Naive B cell (primary cell): ENCODE measurements around the gene NIPSNAP2. TPM values are rescaled to one million over a fixed set of nuclear protein-coding genes. Genes with fewer than 3 reads are reported as not detected.

ENCODE experiments used
- ATAC-seq, 2 donors: fragments of 150-1000 bp; cut with Tn5 transposase; 2 replicates each; pipeline ENCODE4 v1.10.0; 2021; ENCODE audit warnings: low read depth in 2 of 2, mild to moderate bottlenecking in 2 of 2, moderate library complexity in 2 of 2
- DNase-seq: peaks from one replicate; pipeline ENCODE4 v3.0.0; 2022
- H3K27ac Mint-ChIP-seq, 6 donors: one replicate each; pipeline ENCODE4 v1.8.0; 2020 to 2022; ENCODE audit warnings: mild to moderate bottlenecking in 6 of 6, mixed read lengths in 6 of 6, moderate library complexity in 5 of 6, inconsistent platforms in 2 of 6
- H3K27me3 Mint-ChIP-seq, 3 donors: one replicate each; pipeline ENCODE4 v1.8.0; 2021 to 2022; ENCODE audit warnings: mixed read lengths in 3 of 3, mild to moderate bottlenecking in 1 of 3
- H3K36me3 Mint-ChIP-seq, 2 donors: one replicate each; pipeline ENCODE4 v1.8.0; 2020 to 2022; ENCODE audit warnings: mixed read lengths in 2 of 2, inconsistent platforms in 1 of 2, mild to moderate bottlenecking in 1 of 2
- H3K4me1 Mint-ChIP-seq, 3 donors: one replicate each; pipeline ENCODE4 v1.8.0; 2020 to 2022; ENCODE audit warnings: mixed read lengths in 3 of 3, inconsistent platforms in 1 of 3, mild to moderate bottlenecking in 1 of 3, moderate library complexity in 1 of 3
- H3K4me3 Mint-ChIP-seq, 8 donors: one replicate each; pipeline ENCODE4 v1.8.0; 2020 to 2022; ENCODE audit warnings: mild to moderate bottlenecking in 8 of 8, mixed read lengths in 8 of 8, moderate library complexity in 8 of 8, inconsistent platforms in 2 of 8
- H3K9me3 Mint-ChIP-seq, 7 donors: one replicate each; pipeline ENCODE4 v1.8.0; 2020 to 2022; ENCODE audit warnings: mixed read lengths in 7 of 7, mild to moderate bottlenecking in 5 of 7, inconsistent platforms in 2 of 7, moderate library complexity in 1 of 7
- polyA plus RNA-seq, 6 donors: library from polyadenylated mRNA; unstranded; fragments of 300-500 nt; fragmentation: Illumina TruSeq; gene quantifications; one replicate each; pipeline ENCODE4 v1.2.3, GENCODE V29; 2021; ENCODE audit warnings: low read depth in 6 of 6

The NIPSNAP2 gene
- polyA plus RNA-seq, 6 donors from 2014 or later = 47.8 to 137 (median 57.2) TPM

DNA sequence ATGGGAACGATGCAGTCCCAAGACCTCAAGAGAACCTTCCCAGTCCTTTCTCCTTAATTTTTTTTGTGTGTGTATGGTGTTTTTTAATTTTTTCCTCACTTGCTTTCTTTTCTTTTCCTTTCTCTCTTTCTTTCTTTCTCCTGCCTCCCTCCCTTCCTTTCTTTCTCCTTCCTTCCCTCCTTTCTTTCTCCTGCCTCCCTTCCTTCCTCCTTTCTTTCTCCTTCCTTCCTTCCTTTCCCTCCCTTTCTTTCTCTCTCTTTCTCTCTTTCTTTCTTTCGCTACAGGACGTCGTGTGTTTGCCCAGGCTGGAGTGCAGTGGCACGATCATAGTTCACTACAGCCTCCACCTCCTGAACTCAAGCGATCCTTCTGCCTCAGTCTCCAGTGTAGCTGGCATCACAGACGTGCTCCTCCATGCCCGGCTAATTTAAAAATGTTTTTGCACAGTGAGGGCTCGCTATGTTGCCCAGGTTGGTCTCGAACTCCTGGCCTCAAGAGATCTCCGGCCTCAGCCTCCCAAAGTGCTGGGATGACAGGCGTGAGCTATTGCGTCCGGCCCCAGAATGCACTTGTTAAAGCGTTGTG, 709 bp upstream of the NIPSNAP2 start:
- DNase-seq = no peak
- no peaks in the 10 kb centered on the region for H3K9me3 Mint-ChIP-seq
- H3K4me3 Mint-ChIP-seq = peak overlapping the region; percentile 63 to 94 (median 82)
- H3K36me3 Mint-ChIP-seq = no peaks in the 10 kb centered on the region
- H3K4me1 Mint-ChIP-seq = peaks cover 17 to 37% (median 35%) of the 10 kb centered on the region in 3 donors
- no peaks in the 10 kb centered on the region for H3K27me3 Mint-ChIP-seq
- H3K27ac Mint-ChIP-seq = peak overlapping the region; percentile 33 to 93 (median 88)
- ATAC-seq = no peak

DNA sequence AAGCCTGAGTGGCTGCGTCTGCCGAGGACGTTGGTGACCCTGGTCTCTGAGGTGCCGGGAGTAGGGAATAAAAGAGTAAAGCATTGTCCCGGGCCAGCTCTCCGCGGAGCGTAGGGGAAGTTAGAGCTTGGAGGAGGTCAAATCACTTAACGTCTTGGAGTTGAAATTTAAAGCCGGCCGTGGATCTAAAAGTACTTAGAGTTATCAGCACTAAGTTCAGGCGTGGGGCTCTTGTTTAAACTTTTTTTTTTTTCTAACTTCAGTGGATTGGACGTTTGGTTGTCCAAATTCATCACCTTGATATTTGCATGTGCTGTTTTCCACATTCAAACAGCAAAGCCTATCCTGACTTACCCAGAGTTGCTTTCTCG, 700 bp downstream of the NIPSNAP2 start:
- Mint-ChIP-seq H3K4me3 (peak overlapping the region; percentile 72 to 92 (median 88)), H3K36me3 (peaks cover 0 to 5% of the 10 kb centered on the region in 2 donors), H3K27me3 (no peaks in the 10 kb centered on the region), H3K9me3 (no peaks in the 10 kb centered on the region), H3K27ac (peak overlapping the region; percentile 21 to 95 (median 80)), H3K4me1 (peaks cover 29 to 45% (median 42%) of the 10 kb centered on the region in 3 donors)
- DNase-seq = no peak
- peak; percentile 25 for ATAC-seq

- Mint-ChIP-seq H3K4me3 (peak overlapping the region; percentile 55 to 92 (median 80)), H3K36me3 (peaks cover 0 to 14% of the 10 kb centered on the region in 2 donors), H3K27ac (peak overlapping the region in 4 of 6 donors; percentile 39 to 73 (median 60)), H3K9me3 (no peaks in the 10 kb centered on the region), H3K27me3 (no peaks in the 10 kb centered on the region), H3K4me1 (peaks cover 36 to 49% (median 45%) of the 10 kb centered on the region in 3 donors)
- no peak for DNase-seq
- ATAC-seq = no peak
These were observed 1.5 kb downstream of the NIPSNAP2 start for GRCh38 chr7:55965805-55966421.

DNA sequence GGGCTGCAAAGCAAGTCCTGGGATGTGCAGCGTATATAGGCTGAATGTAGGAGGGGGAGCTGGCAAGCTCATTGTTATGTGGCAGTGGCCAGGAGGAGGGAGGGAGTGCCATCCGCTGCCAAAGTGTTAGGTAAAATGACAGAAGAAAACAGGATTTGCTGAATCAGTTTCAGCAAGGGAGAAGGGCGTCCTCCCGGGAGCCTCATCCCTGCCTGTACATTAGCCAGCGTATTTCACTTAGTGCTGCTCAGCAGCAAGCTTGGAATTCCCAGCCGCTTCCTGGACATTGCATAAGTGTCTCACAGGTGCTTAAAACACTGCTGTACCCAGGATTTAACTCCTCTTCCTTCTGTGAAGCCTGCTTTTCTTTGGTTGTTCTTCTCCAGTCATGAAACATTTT, 2.5 kb downstream of the NIPSNAP2 start:
- Mint-ChIP-seq H3K9me3 (no peaks in the 10 kb centered on the region), H3K4me3 (peak overlapping the region in 3 of 8 donors; percentile 13 to 87 (median 36)), H3K36me3 (peaks cover 0 to 14% of the 10 kb centered on the region in 2 donors), H3K4me1 (peaks cover 36 to 54% (median 45%) of the 10 kb centered on the region in 3 donors), H3K27ac (peak overlapping the region in 5 of 6 donors; percentile 1 to 87 (median 32)), H3K27me3 (no peaks in the 10 kb centered on the region)
- ATAC-seq = no peak
- DNase-seq = no peak

- peak overlapping the region in 2 of 6 donors; percentile 70 for H3K27ac Mint-ChIP-seq
- DNase-seq (no peak), ATAC-seq (no peak)
- H3K36me3 Mint-ChIP-seq = peaks cover 0 to 14% of the 10 kb centered on the region in 2 donors
- H3K27me3 Mint-ChIP-seq = no peaks in the 10 kb centered on the region
- H3K4me1 Mint-ChIP-seq = peaks cover 24 to 44% (median 38%) of the 10 kb centered on the region in 3 donors
- no peaks in the 10 kb centered on the region for H3K9me3 Mint-ChIP-seq
- H3K4me3 Mint-ChIP-seq = peak overlapping the region in 1 of 8 donors; percentile 75
These were observed 5.0 kb downstream of the NIPSNAP2 start for GRCh38 chr7:55969391-55969790.

DNA sequence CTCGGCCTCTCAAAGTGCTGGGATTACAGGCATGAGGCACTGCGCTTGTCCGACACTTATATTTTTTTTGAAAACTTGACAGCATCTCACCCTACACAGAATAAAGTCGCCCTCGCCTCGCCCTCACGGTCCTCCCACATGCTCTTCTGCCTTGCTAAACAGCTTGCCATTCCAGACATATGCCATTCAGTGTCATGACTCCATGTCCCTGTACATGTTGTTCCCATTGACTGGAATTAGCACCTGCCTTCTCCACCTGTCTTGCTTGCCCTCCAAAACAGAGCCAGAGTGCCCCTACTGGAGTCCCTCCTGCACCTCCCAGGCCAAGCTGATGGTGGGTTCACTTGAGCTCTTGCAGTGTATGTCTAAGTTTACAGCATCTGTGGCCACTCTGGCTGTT, 6.2 kb downstream of the NIPSNAP2 start:
- H3K27ac Mint-ChIP-seq = peak overlapping the region in 3 of 6 donors; percentile 10 to 75 (median 70)
- H3K4me1 Mint-ChIP-seq = peaks cover 33 to 52% (median 43%) of the 10 kb centered on the region in 3 donors
- ATAC-seq = no peak
- peaks cover 0 to 14% of the 10 kb centered on the region in 2 donors for H3K36me3 Mint-ChIP-seq
- no peaks in the 10 kb centered on the region for H3K9me3 Mint-ChIP-seq
- H3K4me3 Mint-ChIP-seq = no peak overlapping the region
- no peaks in the 10 kb centered on the region for H3K27me3 Mint-ChIP-seq
- no peak for DNase-seq

DNA sequence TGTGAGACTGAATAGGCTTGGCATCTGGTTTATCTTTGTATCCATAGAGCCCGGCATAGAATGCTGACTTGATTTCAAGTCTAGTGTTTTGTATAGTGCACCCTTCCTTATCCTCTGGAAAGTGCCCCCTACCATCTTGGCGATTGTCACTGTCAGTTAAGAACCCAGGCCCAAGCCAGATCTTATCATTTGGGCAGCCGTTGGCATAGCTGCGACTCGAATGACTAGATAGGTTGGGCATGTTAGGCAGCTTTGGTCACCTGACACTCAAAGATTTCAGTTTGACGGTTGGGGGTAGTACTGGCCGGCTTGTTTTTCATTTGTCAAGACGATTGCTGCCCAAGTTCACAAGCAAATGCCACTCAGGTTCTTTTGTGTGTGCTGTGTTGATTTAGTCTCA, 6.6 kb downstream of the NIPSNAP2 start:
- DNase-seq = no peak
- no peak for ATAC-seq
- Mint-ChIP-seq H3K27me3 (no peaks in the 10 kb centered on the region), H3K27ac (peak overlapping the region in 1 of 6 donors; percentile 70), H3K4me1 (peaks cover 33 to 50% (median 43%) of the 10 kb centered on the region in 3 donors), H3K9me3 (no peaks in the 10 kb centered on the region), H3K4me3 (no peak overlapping the region), H3K36me3 (peaks cover 0 to 14% of the 10 kb centered on the region in 2 donors)

- no peak for ATAC-seq
- no peak for DNase-seq
- H3K36me3 Mint-ChIP-seq = peaks cover 0 to 14% of the 10 kb centered on the region in 2 donors
- peak overlapping the region in 1 of 6 donors; percentile 81 for H3K27ac Mint-ChIP-seq
- no peaks in the 10 kb centered on the region for H3K27me3 Mint-ChIP-seq
- H3K4me1 Mint-ChIP-seq = peaks cover 28 to 46% (median 34%) of the 10 kb centered on the region in 3 donors
- H3K9me3 Mint-ChIP-seq = no peaks in the 10 kb centered on the region
- H3K4me3 Mint-ChIP-seq = peak overlapping the region in 1 of 8 donors; percentile 10
These were observed 9.4 kb downstream of the NIPSNAP2 start for GRCh38 chr7:55973747-55974250.

DNA sequence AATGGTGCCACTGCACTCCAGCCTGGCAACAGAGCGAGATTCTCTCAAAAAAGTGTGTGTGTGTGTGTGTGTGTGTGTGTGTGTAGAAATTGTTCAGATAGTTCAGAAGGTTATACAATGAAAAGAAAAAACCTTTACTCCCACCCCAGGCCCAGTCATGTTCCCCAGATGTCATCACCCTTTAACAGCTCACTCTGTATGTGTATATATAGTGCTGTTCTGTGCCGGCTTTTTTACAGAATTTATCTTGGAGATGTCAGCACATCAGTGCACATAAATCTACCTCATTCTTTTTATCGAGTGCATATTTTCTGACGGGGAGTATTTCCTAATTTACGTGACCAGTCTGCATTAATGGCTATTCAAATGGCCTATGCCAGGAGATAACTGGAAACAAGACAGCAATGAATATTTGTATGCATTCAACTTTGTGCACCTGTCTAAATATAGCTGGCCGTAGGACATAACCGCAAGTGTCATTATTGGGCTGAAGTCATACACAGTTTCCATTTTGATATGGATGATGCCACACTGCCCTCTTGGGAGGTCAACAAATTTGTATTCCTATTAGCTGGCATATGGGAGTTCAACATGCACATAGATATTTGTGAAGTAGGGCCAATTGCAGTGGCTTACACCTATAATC, 11.7 kb downstream of the NIPSNAP2 start:
- Mint-ChIP-seq H3K27ac (peak overlapping the region in 2 of 6 donors; percentile 4 to 20), H3K4me3 (no peak overlapping the region), H3K36me3 (peaks cover 3 to 22% of the 10 kb centered on the region in 2 donors), H3K9me3 (no peaks in the 10 kb centered on the region), H3K4me1 (peaks cover 13 to 32% (median 24%) of the 10 kb centered on the region in 3 donors), H3K27me3 (no peaks in the 10 kb centered on the region)
- no peak for ATAC-seq
- DNase-seq = no peak

- Mint-ChIP-seq H3K4me1 (peaks cover 13 to 26% (median 24%) of the 10 kb centered on the region in 3 donors), H3K27ac (peak overlapping the region in 1 of 6 donors; percentile 9), H3K4me3 (no peak overlapping the region), H3K9me3 (no peaks in the 10 kb centered on the region), H3K36me3 (peaks cover 8 to 24% of the 10 kb centered on the region in 2 donors), H3K27me3 (no peaks in the 10 kb centered on the region)
- no peak for DNase-seq
- no peak for ATAC-seq
These were observed 13.4 kb downstream of the NIPSNAP2 start for GRCh38 chr7:55977831-55978230.

GRCh38 chr7:55980266-55980665, 15.9 kb downstream of the NIPSNAP2 start:
- Mint-ChIP-seq H3K4me3 (no peak overlapping the region), H3K36me3 (peaks cover 14 to 24% of the 10 kb centered on the region in 2 donors), H3K4me1 (peaks cover 6 to 17% (median 10%) of the 10 kb centered on the region in 3 donors), H3K9me3 (no peaks in the 10 kb centered on the region), H3K27me3 (no peaks in the 10 kb centered on the region), H3K27ac (peak overlapping the region in 1 of 6 donors; percentile 42)
- DNase-seq (no peak), ATAC-seq (no peak)

DNA sequence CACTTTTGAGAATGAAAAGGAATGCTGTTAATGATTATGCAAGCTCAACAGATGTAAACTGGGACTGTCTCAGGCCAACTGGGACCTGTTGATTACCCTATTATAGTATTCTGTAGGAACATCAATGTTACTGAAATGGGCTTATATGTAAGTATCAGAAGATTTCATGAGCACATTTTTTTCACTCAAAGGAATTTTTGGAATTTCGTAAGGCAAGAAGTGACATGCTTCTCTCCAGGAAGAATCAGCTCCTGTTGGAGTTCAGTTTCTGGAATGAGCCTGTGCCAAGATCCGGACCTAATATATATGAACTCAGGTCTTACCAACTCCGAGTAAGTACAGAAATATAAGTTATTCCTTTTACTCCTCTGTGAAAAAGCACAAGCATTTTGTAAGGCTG, 19.2 kb downstream of the NIPSNAP2 start:
- ATAC-seq (no peak), DNase-seq (no peak)
- H3K4me3 Mint-ChIP-seq = no peak overlapping the region
- H3K36me3 Mint-ChIP-seq = peaks cover 18 to 24% of the 10 kb centered on the region in 2 donors
- H3K4me1 Mint-ChIP-seq = peaks cover 0 to 4% (median 0%) of the 10 kb centered on the region in 3 donors
- H3K27ac Mint-ChIP-seq = no peak overlapping the region
- H3K9me3 Mint-ChIP-seq = no peaks in the 10 kb centered on the region
- H3K27me3 Mint-ChIP-seq = no peaks in the 10 kb centered on the region

DNA sequence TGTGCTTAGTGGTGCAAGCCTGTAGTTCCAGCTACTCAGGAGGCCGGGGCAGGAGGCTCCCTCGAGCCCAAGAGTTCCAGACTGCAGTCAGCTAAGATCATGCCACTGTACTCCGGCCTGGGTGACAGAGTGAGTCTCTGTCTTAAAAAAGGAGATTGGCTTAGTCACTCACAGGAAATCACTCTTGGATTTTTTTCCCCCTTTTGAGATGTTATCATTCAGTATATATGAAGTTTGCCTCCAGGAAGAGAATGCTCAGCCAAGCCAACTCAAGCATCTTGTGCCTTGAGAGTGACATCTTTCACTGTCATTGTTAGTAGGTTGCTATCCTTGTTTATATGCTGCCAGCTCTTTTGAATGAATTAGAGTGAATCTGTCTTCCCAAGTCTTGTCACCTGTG, 28.0 kb downstream of the NIPSNAP2 start:
- DNase-seq (no peak), ATAC-seq (no peak)
- Mint-ChIP-seq H3K9me3 (no peaks in the 10 kb centered on the region), H3K27me3 (no peaks in the 10 kb centered on the region), H3K36me3 (peaks cover 7 to 31% of the 10 kb centered on the region in 2 donors), H3K4me3 (no peak overlapping the region), H3K4me1 (no peaks in the 10 kb centered on the region), H3K27ac (no peak overlapping the region)
